ENCODE measurements around the gene CNOT2.

DNA sequence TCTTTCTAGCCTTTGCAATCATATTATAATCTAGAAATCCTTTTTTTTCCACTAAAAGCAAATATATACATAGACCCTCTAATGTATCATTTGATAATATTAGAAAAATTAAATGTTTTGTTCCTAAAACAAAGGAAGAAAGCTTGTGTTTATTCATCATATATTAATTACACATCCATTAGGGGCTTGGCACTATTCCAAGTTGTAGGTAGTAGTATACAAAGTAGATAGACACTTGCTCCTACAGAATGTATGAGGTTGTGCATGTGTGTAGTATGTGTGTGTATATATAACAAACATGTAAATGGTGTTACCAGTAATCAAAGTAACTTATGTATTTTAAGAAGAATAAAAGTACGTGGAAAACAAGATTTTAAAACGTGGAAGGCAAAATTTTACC, 107.8 kb downstream of the CNOT2 start:
- TF ChIP-seq, protein P1, sequence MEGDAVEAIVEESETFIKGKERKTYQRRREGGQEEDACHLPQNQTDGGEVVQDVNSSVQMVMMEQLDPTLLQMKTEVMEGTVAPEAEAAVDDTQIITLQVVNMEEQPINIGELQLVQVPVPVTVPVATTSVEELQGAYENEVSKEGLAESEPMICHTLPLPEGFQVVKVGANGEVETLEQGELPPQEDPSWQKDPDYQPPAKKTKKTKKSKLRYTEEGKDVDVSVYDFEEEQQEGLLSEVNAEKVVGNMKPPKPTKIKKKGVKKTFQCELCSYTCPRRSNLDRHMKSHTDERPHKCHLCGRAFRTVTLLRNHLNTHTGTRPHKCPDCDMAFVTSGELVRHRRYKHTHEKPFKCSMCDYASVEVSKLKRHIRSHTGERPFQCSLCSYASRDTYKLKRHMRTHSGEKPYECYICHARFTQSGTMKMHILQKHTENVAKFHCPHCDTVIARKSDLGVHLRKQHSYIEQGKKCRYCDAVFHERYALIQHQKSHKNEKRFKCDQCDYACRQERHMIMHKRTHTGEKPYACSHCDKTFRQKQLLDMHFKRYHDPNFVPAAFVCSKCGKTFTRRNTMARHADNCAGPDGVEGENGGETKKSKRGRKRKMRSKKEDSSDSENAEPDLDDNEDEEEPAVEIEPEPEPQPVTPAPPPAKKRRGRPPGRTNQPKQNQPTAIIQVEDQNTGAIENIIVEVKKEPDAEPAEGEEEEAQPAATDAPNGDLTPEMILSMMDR (IDR thresholded peaks at IDR 0.05): no peak
- no peak for TF ChIP-seq POLR2AphosphoS5 (IDR thresholded peaks at IDR 0.05; ENCODE audit: low read depth, low read length)
- TF ChIP-seq, protein P2, sequence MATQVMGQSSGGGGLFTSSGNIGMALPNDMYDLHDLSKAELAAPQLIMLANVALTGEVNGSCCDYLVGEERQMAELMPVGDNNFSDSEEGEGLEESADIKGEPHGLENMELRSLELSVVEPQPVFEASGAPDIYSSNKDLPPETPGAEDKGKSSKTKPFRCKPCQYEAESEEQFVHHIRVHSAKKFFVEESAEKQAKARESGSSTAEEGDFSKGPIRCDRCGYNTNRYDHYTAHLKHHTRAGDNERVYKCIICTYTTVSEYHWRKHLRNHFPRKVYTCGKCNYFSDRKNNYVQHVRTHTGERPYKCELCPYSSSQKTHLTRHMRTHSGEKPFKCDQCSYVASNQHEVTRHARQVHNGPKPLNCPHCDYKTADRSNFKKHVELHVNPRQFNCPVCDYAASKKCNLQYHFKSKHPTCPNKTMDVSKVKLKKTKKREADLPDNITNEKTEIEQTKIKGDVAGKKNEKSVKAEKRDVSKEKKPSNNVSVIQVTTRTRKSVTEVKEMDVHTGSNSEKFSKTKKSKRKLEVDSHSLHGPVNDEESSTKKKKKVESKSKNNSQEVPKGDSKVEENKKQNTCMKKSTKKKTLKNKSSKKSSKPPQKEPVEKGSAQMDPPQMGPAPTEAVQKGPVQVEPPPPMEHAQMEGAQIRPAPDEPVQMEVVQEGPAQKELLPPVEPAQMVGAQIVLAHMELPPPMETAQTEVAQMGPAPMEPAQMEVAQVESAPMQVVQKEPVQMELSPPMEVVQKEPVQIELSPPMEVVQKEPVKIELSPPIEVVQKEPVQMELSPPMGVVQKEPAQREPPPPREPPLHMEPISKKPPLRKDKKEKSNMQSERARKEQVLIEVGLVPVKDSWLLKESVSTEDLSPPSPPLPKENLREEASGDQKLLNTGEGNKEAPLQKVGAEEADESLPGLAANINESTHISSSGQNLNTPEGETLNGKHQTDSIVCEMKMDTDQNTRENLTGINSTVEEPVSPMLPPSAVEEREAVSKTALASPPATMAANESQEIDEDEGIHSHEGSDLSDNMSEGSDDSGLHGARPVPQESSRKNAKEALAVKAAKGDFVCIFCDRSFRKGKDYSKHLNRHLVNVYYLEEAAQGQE (IDR thresholded peaks at IDR 0.05; ENCODE audit: insufficient read depth in 1 of 2, low read depth in 2 of 2, low read length in 1 of 2): no peak
